Lower lobe of right lung (tissue), 2 donors: ENCODE measurements around the gene FAM237A. TPM values are rescaled to one million over a fixed set of nuclear protein-coding genes. Genes with fewer than 3 reads are reported as not detected.

ENCODE experiments used
- ATAC-seq, 2 donors: fragments of 200-7000 bp; cut with Tn5 transposase; one replicate each; pipeline ENCODE4 v1.9.1; 2020 to 2022; ENCODE audit warnings: mild to moderate bottlenecking in 2 of 2, moderate library complexity in 2 of 2
- DNase-seq: peaks from one replicate; pipeline ENCODE4 v3.0.0-alpha.2; 2020
- H3K27ac ChIP-seq: fragments of 200-600 bp; one replicate; pipeline ENCODE4 v1.8.0; 2022
- H3K27me3 ChIP-seq: fragments of 200-600 bp; one replicate; pipeline ENCODE4 v1.8.0; 2022; ENCODE audit warnings: low read depth
- H3K36me3 ChIP-seq: fragments of 200-600 bp; one replicate; pipeline ENCODE4 v1.8.0; 2022; ENCODE audit warnings: mild to moderate bottlenecking
- H3K4me1 ChIP-seq: fragments of 200-600 bp; one replicate; pipeline ENCODE4 v1.8.0; 2022
- H3K4me3 ChIP-seq: fragments of 200-600 bp; one replicate; pipeline ENCODE4 v1.8.0; 2022; ENCODE audit warnings: mild to moderate bottlenecking
- H3K9me3 ChIP-seq: fragments of 200-600 bp; one replicate; pipeline ENCODE4 v1.8.0; 2022
- CTCF ChIP-seq: fragments of 200-600 bp; IDR thresholded peaks from one replicate; pipeline ENCODE4 v1.8.0; 2022; ENCODE audit warnings: antibody characterized with exemption, mild to moderate bottlenecking
- intact Hi-C: fragments of 100-400 bp; cut with DNase I; formaldehyde crosslinking; loops from one replicate; pipeline ENCODE4 v1.11.0; 2022
- total RNA-seq: library from RNA; stranded (reverse); fragmentation: NEBNext Ultra II Directional; extraction: Animal tissue kit (Norgen Biotek cat#: 25700); gene quantifications from one replicate; pipeline ENCODE4 v1.2.1, GENCODE V29; 2021
- donor health status: DM: no; HTN: yes; CAD: no; lungs with severe emphysema.

The FAM237A gene
- total RNA-seq, 1 donor from 2014 or later: not detected

GRCh38 chr2:206698811-206699210 lies 56.5 kb downstream of the FAM237A start:
- Histone ChIP-seq H3K36me3 (no peaks in the 10 kb centered on the region), H3K4me3 (no peak overlapping the region), H3K9me3 (no peaks in the 10 kb centered on the region), H3K27me3 (no peaks in the 10 kb centered on the region), H3K27ac (no peak overlapping the region), H3K4me1 (no peaks in the 10 kb centered on the region)
- intact Hi-C loops: no loop called here
- DNase-seq (no peak), ATAC-seq (no peak)
- TF ChIP-seq CTCF: no peak

Other genes with a start within 250 kb of the FAM237A start
- gene ADAM23, start 199.0 kb upstream of the FAM237A start, total RNA-seq: 2.5 TPM
- gene DYTN, start 75.9 kb downstream of the FAM237A start, total RNA-seq: not detected
- 3.3 TPM for gene MDH1B, start 122.8 kb downstream of the FAM237A start, total RNA-seq
- 18.2 TPM for gene FASTKD2, start 123.1 kb downstream of the FAM237A start, total RNA-seq